ENCODE measurements around the gene GNAS-AS1. TPM values are rescaled to one million over a fixed set of nuclear protein-coding genes. Genes with fewer than 3 reads are reported as not detected.

GNAS-AS1 gene
- total RNA-seq, 4 donors from 2014 or later = 0.55 to 1.1 TPM; not detected in 2

DNA sequence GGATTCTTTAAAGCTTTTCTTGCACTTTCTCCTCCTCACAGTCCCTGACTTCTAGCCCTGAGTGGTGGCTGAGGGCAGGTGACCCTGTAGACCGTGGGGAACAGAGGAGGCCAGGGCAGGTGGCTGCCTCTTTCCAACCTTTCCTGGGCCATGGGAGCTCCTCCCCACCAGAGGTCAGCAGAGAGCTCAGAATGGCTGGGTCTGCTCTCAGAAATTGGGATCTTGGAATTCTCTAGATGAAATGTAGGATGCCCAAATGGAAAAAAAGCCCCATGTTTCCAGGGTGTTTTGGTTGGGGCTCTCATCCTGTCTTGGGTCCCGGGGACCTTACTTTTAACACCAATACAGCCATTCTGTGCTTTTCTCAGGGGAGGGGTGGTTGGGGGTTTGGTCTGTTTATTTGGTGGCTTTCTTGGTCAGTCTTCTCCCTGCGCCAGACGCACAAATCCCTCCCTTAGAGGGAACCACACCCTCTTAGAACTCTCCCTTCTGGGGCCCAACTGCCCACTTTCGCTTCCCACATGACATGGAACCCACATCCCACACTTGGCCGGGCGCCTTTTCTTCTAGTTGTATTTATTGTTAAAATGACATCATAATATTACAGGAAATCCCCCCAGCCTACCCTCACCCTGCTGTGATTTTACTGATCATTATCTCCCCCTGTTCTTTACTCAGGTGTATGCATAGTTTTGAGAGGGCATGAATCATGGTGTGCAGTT, 19.8 kb upstream of the GNAS-AS1 start:
- in situ Hi-C loops (cut with MboI; ENCODE audit: low pct_ligation_motif_present in 1 of 4, low pct_unique_long_range_greater_than_20kb in 1 of 4, low sequenced_read_pairs in 3 of 4) = loop anchor here (5.0 to 25.0 kb wide), 12 partner anchors 64 to 633 kb away; partner anchors contain the start of genes ANKRD60 (in 1 of the 4) and STX16 (in 1 of the 4)
- peak; percentile 75 for DNase-seq
- Histone ChIP-seq H3K9me3 (no peaks in the 10 kb centered on the region), H3K36me3 (no peaks in the 10 kb centered on the region), H3K27me3 (peaks cover 6% of the 10 kb centered on the region), H3K27ac (no peak overlapping the region), H3K4me3 (no peak overlapping the region), H3K4me1 (peaks cover 0 to 8% (median 0%) of the 10 kb centered on the region in 4 donors)
- TF ChIP-seq POLR2A (IDR thresholded peaks at IDR 0.05) = no peak
- TF ChIP-seq, protein P1, sequence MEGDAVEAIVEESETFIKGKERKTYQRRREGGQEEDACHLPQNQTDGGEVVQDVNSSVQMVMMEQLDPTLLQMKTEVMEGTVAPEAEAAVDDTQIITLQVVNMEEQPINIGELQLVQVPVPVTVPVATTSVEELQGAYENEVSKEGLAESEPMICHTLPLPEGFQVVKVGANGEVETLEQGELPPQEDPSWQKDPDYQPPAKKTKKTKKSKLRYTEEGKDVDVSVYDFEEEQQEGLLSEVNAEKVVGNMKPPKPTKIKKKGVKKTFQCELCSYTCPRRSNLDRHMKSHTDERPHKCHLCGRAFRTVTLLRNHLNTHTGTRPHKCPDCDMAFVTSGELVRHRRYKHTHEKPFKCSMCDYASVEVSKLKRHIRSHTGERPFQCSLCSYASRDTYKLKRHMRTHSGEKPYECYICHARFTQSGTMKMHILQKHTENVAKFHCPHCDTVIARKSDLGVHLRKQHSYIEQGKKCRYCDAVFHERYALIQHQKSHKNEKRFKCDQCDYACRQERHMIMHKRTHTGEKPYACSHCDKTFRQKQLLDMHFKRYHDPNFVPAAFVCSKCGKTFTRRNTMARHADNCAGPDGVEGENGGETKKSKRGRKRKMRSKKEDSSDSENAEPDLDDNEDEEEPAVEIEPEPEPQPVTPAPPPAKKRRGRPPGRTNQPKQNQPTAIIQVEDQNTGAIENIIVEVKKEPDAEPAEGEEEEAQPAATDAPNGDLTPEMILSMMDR (IDR thresholded peaks at IDR 0.05) = peak; percentile 81 to 88 (median 85)
- intact Hi-C loops (cut with DNase I; ENCODE audit: low total_unique reads) = loop anchor here (5.0 kb wide), 2 partner anchors 337 to 352 kb away; no protein-coding TSS in a partner anchor
- WGBS, 2 donors (ENCODE audit: low coverage in 1 of 2) = 33 to 38% methylated on average over 7 of the region's 7 CpGs

DNA sequence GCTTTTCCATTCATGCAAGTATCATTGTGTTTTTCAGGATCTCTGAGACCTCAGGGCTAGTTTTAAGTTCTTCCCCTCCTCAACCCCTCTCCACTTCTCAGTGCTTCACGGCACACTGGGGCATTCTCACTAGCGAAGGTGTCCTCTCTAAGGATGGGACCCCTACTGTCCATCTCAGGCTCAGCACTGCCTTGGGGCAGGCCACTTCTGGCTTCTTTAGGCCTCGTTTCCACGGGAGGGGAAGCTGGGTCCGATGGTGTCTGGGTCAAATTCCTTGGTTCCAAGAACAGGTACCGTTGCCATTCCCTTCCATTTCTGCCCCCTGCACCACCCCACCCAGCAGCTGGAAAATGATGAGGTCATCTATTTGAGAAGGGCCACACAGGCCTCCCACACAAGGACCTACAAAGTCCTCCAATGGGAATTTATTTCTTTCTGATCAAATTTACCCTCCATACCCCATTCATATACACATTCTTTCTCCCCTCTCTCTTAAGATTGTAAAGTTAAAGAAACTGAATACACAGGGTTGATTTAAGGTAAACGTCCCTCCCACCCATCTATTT, 19.0 kb upstream of the GNAS-AS1 start:
- WGBS, 2 donors (ENCODE audit: low coverage in 1 of 2) = 76 to 80% methylated on average over 7 of the region's 7 CpGs
- H3K36me3 ChIP-seq = no peaks in the 10 kb centered on the region
- intact Hi-C loops (cut with DNase I; ENCODE audit: low total_unique reads) = loop anchor here (5.0 kb wide), 2 partner anchors 338 to 353 kb away; no protein-coding TSS in a partner anchor
- H3K9me3 ChIP-seq = no peaks in the 10 kb centered on the region
- no peak for DNase-seq
- H3K27ac ChIP-seq = no peak overlapping the region
- H3K27me3 ChIP-seq = peaks cover 6% of the 10 kb centered on the region
- in situ Hi-C loops (cut with MboI; ENCODE audit: low pct_ligation_motif_present in 1 of 4, low pct_unique_long_range_greater_than_20kb in 1 of 4, low sequenced_read_pairs in 3 of 4) = loop anchor here (5.0 to 25.0 kb wide), 13 partner anchors 65 to 632 kb away; partner anchors contain the start of genes ANKRD60 (in 1 of the 4) and STX16 (in 1 of the 4)
- peaks cover 0 to 8% (median 0%) of the 10 kb centered on the region in 4 donors for H3K4me1 ChIP-seq
- no peak overlapping the region for H3K4me3 ChIP-seq
- TF ChIP-seq EP300 (IDR thresholded peaks at IDR 0.05; ENCODE audit: low read depth) (no peak), POLR2AphosphoS5 (IDR thresholded peaks at IDR 0.05) (no peak), POLR2A (IDR thresholded peaks at IDR 0.05) (no peak)
- TF ChIP-seq, protein P1 (IDR thresholded peaks at IDR 0.05) = no peak

DNA sequence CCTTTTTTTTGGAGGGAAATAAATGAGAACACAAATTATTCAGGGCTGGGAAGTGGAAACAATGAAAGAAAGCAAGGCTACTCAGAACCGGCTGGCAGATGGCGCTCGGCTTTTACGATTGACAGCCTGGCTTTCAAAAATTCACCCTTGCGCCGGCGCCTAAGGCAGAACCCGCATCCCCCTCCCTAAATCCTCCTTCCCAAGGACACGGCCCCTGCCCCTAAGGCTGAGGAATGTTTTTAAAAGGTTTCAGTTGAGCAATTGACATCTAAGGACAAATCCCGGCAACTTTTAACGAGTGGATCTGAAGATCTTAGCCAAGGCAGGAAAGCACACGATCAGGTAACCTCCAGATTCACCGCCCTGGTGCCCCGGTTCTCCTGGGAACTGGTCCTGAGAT, 18.1 kb upstream of the GNAS-AS1 start:
- Histone ChIP-seq H3K27ac (no peak overlapping the region), H3K27me3 (peaks cover 6% of the 10 kb centered on the region), H3K4me1 (peaks cover 0 to 8% (median 0%) of the 10 kb centered on the region in 4 donors), H3K9me3 (no peaks in the 10 kb centered on the region), H3K4me3 (no peak overlapping the region), H3K36me3 (no peaks in the 10 kb centered on the region)
- TF ChIP-seq POLR2AphosphoS5 (IDR thresholded peaks at IDR 0.05) = no peak
- TF ChIP-seq EP300 (IDR thresholded peaks at IDR 0.05; ENCODE audit: low read depth) = no peak
- no peak for TF ChIP-seq POLR2A (IDR thresholded peaks at IDR 0.05)
- TF ChIP-seq, protein P1 (IDR thresholded peaks at IDR 0.05) = no peak
- in situ Hi-C loops (cut with MboI; ENCODE audit: low pct_ligation_motif_present in 1 of 4, low pct_unique_long_range_greater_than_20kb in 1 of 4, low sequenced_read_pairs in 3 of 4) (loop anchor here (10.0 to 25.0 kb wide), 7 partner anchors 106 to 631 kb away; partner anchors contain the start of genes ANKRD60 (in 1 of the 4) and STX16 (in 1 of the 4)), intact Hi-C loops (cut with DNase I; ENCODE audit: low total_unique reads) (no loop called here)
- no peak for DNase-seq
- WGBS, 2 donors (ENCODE audit: low coverage in 1 of 2) = 61 to 65% methylated on average over 6 to 14 of the region's 14 CpGs

DNA sequence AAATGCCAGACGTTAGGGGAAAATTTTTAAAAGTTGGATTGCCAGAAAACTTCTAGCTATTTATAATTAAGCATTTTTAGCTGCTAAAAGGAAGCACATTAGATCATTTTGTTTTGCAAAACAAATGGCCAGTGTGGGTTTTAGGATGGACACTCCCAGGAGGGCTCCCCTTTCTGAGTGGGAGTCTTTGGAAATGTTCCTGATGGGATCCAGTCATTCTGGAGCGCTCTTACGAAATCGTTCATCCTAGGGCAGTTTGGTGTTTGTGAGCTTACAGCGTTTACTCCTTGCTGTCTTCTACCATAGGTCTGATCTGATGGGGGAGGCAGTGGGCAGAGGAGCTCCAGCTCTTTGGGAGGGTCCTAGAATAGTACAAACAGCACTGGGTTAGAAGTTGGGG, 16.5 kb upstream of the GNAS-AS1 start:
- Histone ChIP-seq H3K27ac (no peak overlapping the region), H3K36me3 (no peaks in the 10 kb centered on the region), H3K4me3 (no peak overlapping the region), H3K27me3 (peaks cover 7% of the 10 kb centered on the region), H3K9me3 (no peaks in the 10 kb centered on the region), H3K4me1 (peaks cover 0 to 8% (median 0%) of the 10 kb centered on the region in 4 donors)
- WGBS, 2 donors (ENCODE audit: low coverage in 1 of 2) = 71 to 75% methylated on average over 4 to 5 of the region's 5 CpGs
- no peak for DNase-seq
- TF ChIP-seq EP300 (IDR thresholded peaks at IDR 0.05; ENCODE audit: low read depth) (no peak), POLR2AphosphoS5 (IDR thresholded peaks at IDR 0.05) (no peak)
- intact Hi-C loops (cut with DNase I; ENCODE audit: low total_unique reads) (no loop called here), in situ Hi-C loops (cut with MboI; ENCODE audit: low pct_ligation_motif_present in 1 of 4, low pct_unique_long_range_greater_than_20kb in 1 of 4, low sequenced_read_pairs in 3 of 4) (loop anchor here (10.0 to 25.0 kb wide), 7 partner anchors 105 to 630 kb away; partner anchors contain the start of genes ANKRD60 (in 1 of the 4) and STX16 (in 1 of the 4))

Data from transverse colon (tissue), 4 donors.